T-cell (primary cell): ENCODE measurements around the gene KMT2E. TPM values are rescaled to one million over a fixed set of nuclear protein-coding genes. Genes with fewer than 3 reads are reported as not detected.

Experiments used
- ATAC-seq, 4 experiments: fragments of 200-7000 bp in 3 of 4; fragments of 150-1000 bp in 1 of 4; cut with Tn5 transposase; replicated peaks in 1 of 4; 1 replicate in 3 of 4; 2 replicates in 1 of 4; pipeline ENCODE4 v1.10.0; 2021; ENCODE audit warnings: moderate library complexity in 3 of 4, mild to moderate bottlenecking in 2 of 4, moderate number of reproducible peaks in 1 of 4
- CTCF ChIA-PET, 2 donors: fragments of 300-600 bp; sonication (Branson Sonifier 250); formaldehyde crosslinking; loops; one replicate each; lab custom pipeline; 2022; ENCODE audit warnings: antibody characterized with exemption in 2 of 2; lab: Charles Lee
- POLR2A ChIA-PET, 2 donors: fragments of 300-600 bp; sonication (Branson Sonifier 250); formaldehyde crosslinking; loops; one replicate each; lab custom pipeline; 2022; ENCODE audit warnings: antibody characterized with exemption in 2 of 2; lab: Charles Lee
- DNase-seq, 35 experiments: peaks; one replicate each; pipeline versions ENCODE4 v3.0.0 to v3.0.0-alpha.2; 2013 to 2023
- H3K27ac ChIP-seq: one replicate; pipeline ENCODE4 v1.5.1; 2013; ENCODE audit warnings: low read length
- H3K27me3 ChIP-seq, 2 experiments: replicated peaks in 1 of 2; 1 replicate in 1 of 2; 2 replicates in 1 of 2; pipeline versions ENCODE4 v1.6.1 to v1.7.0; 2013; ENCODE audit warnings: low read length in 1 of 2, mixed read lengths in 1 of 2; ENCODE audit not compliant: control insufficient read depth in 2 of 2, insufficient read depth in 2 of 2; ENCODE audit errors: extremely low read depth in 1 of 2
- H3K36me3 ChIP-seq, 2 donors: 1 replicate in 1 of 2; 2 replicates in 1 of 2; pipeline versions ENCODE4 v1.6.1 to v1.7.0; 2013; ENCODE audit warnings: low read length in 1 of 2; ENCODE audit not compliant: control insufficient read depth in 2 of 2, insufficient read depth in 1 of 2; ENCODE audit errors: extremely low read depth in 1 of 2
- H3K4me1 ChIP-seq, 2 experiments: 1 replicate in 1 of 2; 2 replicates in 1 of 2; pipeline versions ENCODE4 v1.6.1 to v1.7.0; 2013; ENCODE audit warnings: low read length in 2 of 2, mixed read lengths in 1 of 2; ENCODE audit not compliant: insufficient read depth in 2 of 2, control insufficient read depth in 1 of 2; ENCODE audit errors: extremely low read depth in 1 of 2
- H3K4me3 ChIP-seq, 2 donors: 1 replicate in 1 of 2; 2 replicates in 1 of 2; pipeline versions ENCODE4 v1.5.1 to v1.7.0; 2013; ENCODE audit warnings: mild to moderate bottlenecking in 2 of 2, low read length in 1 of 2, moderate library complexity in 1 of 2; ENCODE audit not compliant: control insufficient read depth in 1 of 2; ENCODE audit errors: extremely low read depth in 1 of 2
- H3K9me3 ChIP-seq: 2 replicates; pipeline ENCODE4 v1.7.0; 2013
- H3K27ac Mint-ChIP-seq, 2 donors: one replicate each; pipeline ENCODE4 v1.8.0; 2020 to 2021; ENCODE audit warnings: mild to moderate bottlenecking in 2 of 2, mixed read lengths in 2 of 2
- H3K27me3 Mint-ChIP-seq, 2 donors: one replicate each; pipeline ENCODE4 v1.8.0; 2021 to 2022; ENCODE audit warnings: mixed read lengths in 2 of 2
- H3K36me3 Mint-ChIP-seq: one replicate; pipeline ENCODE4 v1.8.0; 2021; ENCODE audit warnings: mixed read lengths
- H3K4me1 Mint-ChIP-seq, 3 donors: one replicate each; pipeline ENCODE4 v1.8.0; 2020 to 2022; ENCODE audit warnings: mixed read lengths in 3 of 3, mild to moderate bottlenecking in 1 of 3
- H3K4me3 Mint-ChIP-seq, 3 donors: one replicate each; pipeline ENCODE4 v1.8.0; 2020 to 2022; ENCODE audit warnings: mild to moderate bottlenecking in 3 of 3, mixed read lengths in 3 of 3, moderate library complexity in 3 of 3
- H3K9me3 Mint-ChIP-seq, 3 donors: one replicate each; pipeline ENCODE4 v1.8.0; 2020 to 2022; ENCODE audit warnings: mixed read lengths in 3 of 3
- WGBS: methylation state at CpG from one replicate; pipeline ENCODE4 v1.1.5; 2013; ENCODE audit warnings: missing lambda C conversion rate; ENCODE audit not compliant: insufficient coverage; 5-methylcytosine and 5-hydroxymethylcytosine counted together
- total RNA-seq, 35 experiments: library from RNA in 6 of 35; stranded (reverse) in 6 of 35; fragments of 120-200 nt in 1 of 35; gene quantifications; one replicate each; pipeline versions ENCODE4 v1.2.1 to v1.2.4 and lab custom pipeline; 2013 to 2026

The KMT2E gene, protein sequence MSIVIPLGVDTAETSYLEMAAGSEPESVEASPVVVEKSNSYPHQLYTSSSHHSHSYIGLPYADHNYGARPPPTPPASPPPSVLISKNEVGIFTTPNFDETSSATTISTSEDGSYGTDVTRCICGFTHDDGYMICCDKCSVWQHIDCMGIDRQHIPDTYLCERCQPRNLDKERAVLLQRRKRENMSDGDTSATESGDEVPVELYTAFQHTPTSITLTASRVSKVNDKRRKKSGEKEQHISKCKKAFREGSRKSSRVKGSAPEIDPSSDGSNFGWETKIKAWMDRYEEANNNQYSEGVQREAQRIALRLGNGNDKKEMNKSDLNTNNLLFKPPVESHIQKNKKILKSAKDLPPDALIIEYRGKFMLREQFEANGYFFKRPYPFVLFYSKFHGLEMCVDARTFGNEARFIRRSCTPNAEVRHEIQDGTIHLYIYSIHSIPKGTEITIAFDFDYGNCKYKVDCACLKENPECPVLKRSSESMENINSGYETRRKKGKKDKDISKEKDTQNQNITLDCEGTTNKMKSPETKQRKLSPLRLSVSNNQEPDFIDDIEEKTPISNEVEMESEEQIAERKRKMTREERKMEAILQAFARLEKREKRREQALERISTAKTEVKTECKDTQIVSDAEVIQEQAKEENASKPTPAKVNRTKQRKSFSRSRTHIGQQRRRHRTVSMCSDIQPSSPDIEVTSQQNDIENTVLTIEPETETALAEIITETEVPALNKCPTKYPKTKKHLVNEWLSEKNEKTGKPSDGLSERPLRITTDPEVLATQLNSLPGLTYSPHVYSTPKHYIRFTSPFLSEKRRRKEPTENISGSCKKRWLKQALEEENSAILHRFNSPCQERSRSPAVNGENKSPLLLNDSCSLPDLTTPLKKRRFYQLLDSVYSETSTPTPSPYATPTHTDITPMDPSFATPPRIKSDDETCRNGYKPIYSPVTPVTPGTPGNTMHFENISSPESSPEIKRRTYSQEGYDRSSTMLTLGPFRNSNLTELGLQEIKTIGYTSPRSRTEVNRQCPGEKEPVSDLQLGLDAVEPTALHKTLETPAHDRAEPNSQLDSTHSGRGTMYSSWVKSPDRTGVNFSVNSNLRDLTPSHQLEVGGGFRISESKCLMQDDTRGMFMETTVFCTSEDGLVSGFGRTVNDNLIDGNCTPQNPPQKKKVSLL (N-terminal part only)
- total RNA-seq (100 to 1,000 TPM; 164 to 260 (median 169) TPM), total RNA-seq (lab: John Stamatoyannopoulos, UW) (67.3 to 382 (median 193) reads per million in 29 experiments)
- 150 TPM for total RNA-seq (2013)

DNA sequence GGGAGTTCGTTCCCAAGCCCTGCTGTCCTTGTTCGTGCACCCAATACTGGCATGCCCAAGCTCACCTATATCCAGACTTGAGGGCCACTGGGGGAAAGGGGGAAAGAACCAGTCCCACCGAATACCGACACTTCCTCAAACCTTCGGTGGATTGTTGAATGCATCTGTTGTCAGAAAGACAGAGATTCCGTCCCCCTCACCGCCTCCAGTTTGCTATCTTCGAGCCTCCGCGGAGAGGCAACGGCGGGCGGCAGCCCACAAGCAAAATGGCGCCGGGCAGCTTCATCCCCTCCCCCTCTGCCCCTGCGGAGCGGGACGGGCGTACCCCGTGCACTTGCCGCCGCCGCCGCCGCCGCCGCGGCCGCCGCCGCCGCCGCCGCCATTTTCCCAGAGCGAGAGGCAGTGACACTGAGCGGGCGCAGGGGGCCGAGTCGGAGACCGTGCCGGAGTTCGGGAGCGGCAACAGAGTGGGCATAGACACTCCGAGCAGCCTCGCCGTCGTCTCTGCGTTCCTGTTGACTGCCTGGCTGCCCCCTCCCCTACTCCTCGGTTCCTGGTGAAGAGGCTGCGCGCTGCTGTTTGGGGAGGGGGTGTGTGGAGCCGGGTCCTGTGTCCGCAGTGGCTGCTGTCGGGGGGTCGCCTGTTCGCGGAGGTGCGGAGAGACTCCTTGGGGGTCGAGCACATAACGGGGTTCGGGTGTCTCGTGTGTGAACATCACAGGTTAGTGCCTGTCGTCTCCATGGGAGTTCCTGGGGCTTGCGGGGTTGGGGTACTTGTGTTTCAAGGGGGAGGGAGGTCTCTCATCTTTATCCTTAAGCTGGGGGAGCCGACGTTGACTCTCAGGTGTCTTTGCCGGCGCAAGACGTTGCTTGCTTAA is at the start of gene KMT2E:
KMT2E (plus strand) TSS at position 390 of the 877 bp plus-strand sequence. CDS start 26,748 bp downstream, outside the sequence.
- POLR2A ChIA-PET, result interaction anchor here (0.6 to 14.0 kb wide), 17 partner anchors 11 to 517 kb away, joined by 3 to 266 read pairs (median 5); partner anchors contain the start of gene RINT1 (in 1 of the 2)
- CTCF ChIA-PET, result interaction anchor here (0.8 to 8.8 kb wide), 5 partner anchors 14 to 47 kb away, joined by 3 to 196 read pairs (median 4); no protein-coding TSS in a partner anchor
- H3K27me3 Mint-ChIP-seq, result no peaks in the 10 kb centered on the region
- H3K9me3 Mint-ChIP-seq, result no peaks in the 10 kb centered on the region
- Histone ChIP-seq H3K9me3 (no peaks in the 10 kb centered on the region), H3K4me1 (peaks cover 9 to 36% of the 10 kb centered on the region in 2 experiments), H3K36me3 (no peaks in the 10 kb centered on the region), H3K4me3 (peak within 1 kb of the TSS; percentile 79 to 88), H3K27me3 (no peaks in the 10 kb centered on the region), H3K27ac (peak within 1 kb of the TSS; percentile 98)
- H3K36me3 Mint-ChIP-seq, result peaks cover 24% of the 10 kb centered on the region
- peak; percentile 85 to 95 (median 92) for DNase-seq
- ATAC-seq, result peak; percentile 41 to 55 (median 50)
- peak within 1 kb of the TSS; percentile 97 to 100 (median 100) for H3K4me3 Mint-ChIP-seq
- WGBS, result 0% methylated on average over 44 of the region's 69 CpGs
- H3K4me1 Mint-ChIP-seq, result peaks cover 38 to 47% (median 41%) of the 10 kb centered on the region in 3 donors
- H3K27ac Mint-ChIP-seq, result peak within 1 kb of the TSS; percentile 100

DNA sequence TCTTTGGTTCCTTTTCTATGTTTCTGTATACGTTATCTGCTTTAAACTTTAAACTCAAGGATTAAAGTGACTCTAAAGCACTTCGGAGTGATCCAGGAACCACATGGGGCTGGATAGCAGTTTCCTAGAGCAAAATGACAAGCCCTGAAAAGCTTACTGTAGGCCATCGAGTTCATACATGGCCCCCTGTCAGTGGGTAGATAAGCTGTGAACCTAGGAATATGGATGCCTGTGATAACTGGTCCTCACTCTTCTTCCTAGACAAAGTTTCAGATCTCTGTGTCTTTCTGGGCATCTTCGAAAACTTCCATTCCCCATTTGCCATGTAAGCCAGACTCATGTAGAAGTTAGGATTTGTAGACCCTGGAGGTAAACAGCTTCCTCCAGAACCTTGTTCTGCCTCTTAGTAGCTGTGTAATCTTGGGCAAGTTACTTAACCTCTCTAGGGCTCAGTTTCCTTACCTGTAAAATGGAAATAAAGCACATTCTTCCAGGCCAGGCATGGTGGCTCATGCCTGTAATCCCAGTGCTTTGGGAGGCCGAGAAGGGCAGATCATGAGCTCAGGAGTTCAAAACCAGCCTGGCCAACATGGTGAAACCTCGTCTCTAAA is 49.3 kb upstream of the KMT2E start:
- peaks cover 28% of the 10 kb centered on the region for H3K36me3 Mint-ChIP-seq
- no peak overlapping the region for H3K27ac ChIP-seq
- no peak for DNase-seq
- ChIA-PET POLR2A (interaction anchor here in 1 of 2 donors (0.7 kb wide), 1 partner anchor 16 kb away, joined by 14 read pairs; no protein-coding TSS in a partner anchor), CTCF (interaction anchor here (0.5 to 1.0 kb wide), 3 partner anchors 32 to 462 kb away, joined by 3 to 5 read pairs (median 3); no protein-coding TSS in a partner anchor)
- H3K27ac Mint-ChIP-seq, result peak overlapping the region in 1 of 2 donors; percentile 22
- peaks cover 0 to 2% of the 10 kb centered on the region in 2 experiments for H3K4me1 ChIP-seq
- H3K27me3 Mint-ChIP-seq, result no peaks in the 10 kb centered on the region
- peaks cover 0 to 4% of the 10 kb centered on the region in 2 donors for H3K36me3 ChIP-seq
- H3K27me3 ChIP-seq, result no peaks in the 10 kb centered on the region
- H3K4me3 ChIP-seq, result no peak overlapping the region
- 96% methylated on average over 2 of the region's 6 CpGs for WGBS
- H3K4me1 Mint-ChIP-seq, result peaks cover 0 to 9% (median 4%) of the 10 kb centered on the region in 3 donors
- ATAC-seq, result no peak
- no peaks in the 10 kb centered on the region for H3K9me3 Mint-ChIP-seq
- H3K4me3 Mint-ChIP-seq, result no peak overlapping the region
- H3K9me3 ChIP-seq, result no peaks in the 10 kb centered on the region

- Histone ChIP-seq H3K27ac (no peak overlapping the region), H3K9me3 (no peaks in the 10 kb centered on the region), H3K27me3 (no peaks in the 10 kb centered on the region), H3K36me3 (peaks cover 0 to 4% of the 10 kb centered on the region in 2 donors), H3K4me3 (no peak overlapping the region), H3K4me1 (no peaks in the 10 kb centered on the region)
- ChIA-PET POLR2A (interaction anchor here (0.6 to 0.7 kb wide), 2 partner anchors 37 to 73 kb away, joined by 4 read pairs; no protein-coding TSS in a partner anchor), CTCF (interaction anchor here (0.5 to 0.8 kb wide), 3 partner anchors 10 to 20 kb away, joined by 3 read pairs; no protein-coding TSS in a partner anchor)
- peaks cover 28% of the 10 kb centered on the region for H3K36me3 Mint-ChIP-seq
- ATAC-seq, result no peak
- H3K4me3 Mint-ChIP-seq, result no peak overlapping the region
- 100% methylated on average over 2 of the region's 2 CpGs for WGBS
- no peak for DNase-seq
- H3K4me1 Mint-ChIP-seq, result peaks cover 0 to 6% (median 4%) of the 10 kb centered on the region in 3 donors
- H3K9me3 Mint-ChIP-seq, result no peaks in the 10 kb centered on the region
- peak overlapping the region in 1 of 2 donors; percentile 68 for H3K27ac Mint-ChIP-seq
- no peaks in the 10 kb centered on the region for H3K27me3 Mint-ChIP-seq
These were observed 48.0 kb upstream of the KMT2E start for GRCh38 chr7:104966022-104966421.

DNA sequence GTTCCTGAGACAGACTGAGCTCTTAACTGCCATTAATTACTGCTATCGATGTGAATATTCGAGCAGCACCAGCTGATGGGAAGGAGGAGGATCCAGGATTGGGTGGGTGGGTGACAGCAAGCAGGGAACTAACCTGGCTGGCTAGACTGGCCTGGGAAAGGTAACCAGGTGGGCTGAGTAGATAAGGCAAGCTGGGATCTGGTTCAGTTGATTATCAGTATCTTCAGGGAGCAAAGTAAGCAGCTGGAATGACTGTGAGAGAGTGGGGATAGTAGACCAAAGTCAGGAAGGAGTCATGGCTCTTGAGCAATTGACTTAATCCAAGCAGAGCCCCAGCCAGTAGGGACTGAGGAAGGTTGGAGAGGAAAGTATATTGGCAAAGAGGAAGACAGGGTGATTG is 46.9 kb upstream of the KMT2E start:
- Histone ChIP-seq H3K9me3 (no peaks in the 10 kb centered on the region), H3K4me1 (no peaks in the 10 kb centered on the region), H3K27ac (no peak overlapping the region), H3K4me3 (no peak overlapping the region), H3K27me3 (no peaks in the 10 kb centered on the region), H3K36me3 (peaks cover 0 to 4% of the 10 kb centered on the region in 2 donors)
- POLR2A ChIA-PET, result interaction anchor here in 1 of 2 donors (0.6 kb wide), 1 partner anchor 51 kb away, joined by 3 read pairs; no protein-coding TSS in a partner anchor
- H3K27me3 Mint-ChIP-seq, result no peaks in the 10 kb centered on the region
- peaks cover 25% of the 10 kb centered on the region for H3K36me3 Mint-ChIP-seq
- H3K4me3 Mint-ChIP-seq, result no peak overlapping the region
- no peaks in the 10 kb centered on the region for H3K9me3 Mint-ChIP-seq
- H3K27ac Mint-ChIP-seq, result no peak overlapping the region
- peaks cover 0 to 4% (median 4%) of the 10 kb centered on the region in 3 donors for H3K4me1 Mint-ChIP-seq
- 95% methylated on average over 2 of the region's 2 CpGs for WGBS
- ATAC-seq, result no peak
- DNase-seq, result no peak
- CTCF ChIA-PET, result interaction anchor here (0.5 to 0.7 kb wide), 2 partner anchors 11 to 38 kb away, joined by 3 read pairs; no protein-coding TSS in a partner anchor

- no peak for ATAC-seq
- WGBS, result no CpG with 5 or more reads among the region's 4 CpGs
- Mint-ChIP-seq H3K9me3 (no peaks in the 10 kb centered on the region), H3K4me1 (peaks cover 0 to 3% (median 3%) of the 10 kb centered on the region in 3 donors), H3K27me3 (no peaks in the 10 kb centered on the region), H3K36me3 (peaks cover 20% of the 10 kb centered on the region), H3K4me3 (no peak overlapping the region), H3K27ac (no peak overlapping the region)
- no peak overlapping the region for H3K27ac ChIP-seq
- peaks cover 0 to 4% of the 10 kb centered on the region in 2 donors for H3K36me3 ChIP-seq
- H3K9me3 ChIP-seq, result no peaks in the 10 kb centered on the region
- H3K4me3 ChIP-seq, result no peak overlapping the region
- H3K27me3 ChIP-seq, result no peaks in the 10 kb centered on the region
- H3K4me1 ChIP-seq, result no peaks in the 10 kb centered on the region
- POLR2A ChIA-PET, result interaction anchor here in 1 of 2 donors (0.6 kb wide), 2 partner anchors 51 kb away, joined by 3 to 4 read pairs; no protein-coding TSS in a partner anchor
- no peak for DNase-seq
- CTCF ChIA-PET, result interaction anchor here in 1 of 2 donors (0.5 kb wide), 1 partner anchor 11 kb away, joined by 3 read pairs; no protein-coding TSS in a partner anchor
These were observed 46.4 kb upstream of the KMT2E start for GRCh38 chr7:104967595-104967994.
